GM10847 (cell line): ENCODE measurements around the gene CD248.

ENCODE experiments used
- POLR2A ChIP-seq: IDR thresholded peaks from 2 replicates; pipeline ENCODE4 v1.6.1; 2011; ENCODE audit not compliant: insufficient read length; ENCODE audit errors: extremely low read depth

Gene CD248

DNA sequence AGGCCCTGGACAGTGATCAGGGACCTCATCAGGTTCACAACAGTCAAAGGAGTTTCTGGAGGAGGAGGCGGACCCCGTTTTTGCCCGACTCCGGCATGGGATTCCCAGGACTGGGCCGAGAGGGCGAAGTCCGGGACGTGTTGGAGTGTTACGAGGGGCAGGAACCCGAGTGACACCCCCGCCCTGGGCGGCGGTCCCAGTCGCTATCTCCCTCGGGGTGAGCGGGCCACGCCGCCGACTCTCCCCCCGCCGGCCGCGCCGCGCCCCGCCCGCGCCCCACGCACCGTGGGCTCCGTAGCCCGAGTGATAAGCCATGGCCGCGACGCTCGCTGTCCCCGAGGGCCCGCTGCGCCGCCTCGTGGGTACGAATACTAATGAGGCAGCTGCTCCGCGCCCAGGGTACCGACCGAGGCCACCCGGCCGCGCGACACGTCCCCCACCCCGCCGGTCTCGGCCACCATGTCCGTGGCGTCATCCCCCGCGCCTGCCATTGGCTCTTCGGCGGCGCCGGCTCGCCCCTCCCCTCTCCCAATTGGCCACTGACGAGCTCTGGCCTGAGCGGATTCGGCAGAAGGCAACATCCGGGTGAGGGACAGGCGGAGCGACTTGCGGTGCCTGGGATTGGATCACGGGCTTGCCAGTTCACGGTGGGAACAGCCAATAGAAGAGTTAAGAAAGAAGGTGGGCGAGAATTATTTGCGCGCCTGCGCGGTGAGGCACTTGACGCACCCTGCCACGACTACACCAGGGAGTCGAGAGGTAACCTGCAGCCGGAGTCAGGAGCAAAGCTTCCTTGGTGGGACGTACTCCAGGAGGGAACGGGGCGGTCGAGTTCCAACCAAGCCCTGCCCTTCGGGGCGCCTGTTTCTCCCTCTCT, 27.9 kb downstream of the CD248 start, which contains the start of gene YIF1A:
Gene YIF1A (minus strand): TSS at position 473 of the 877 bp plus-strand sequence. CDS start 158 bp downstream, at position 315.
- TF ChIP-seq POLR2A: peak; percentile 77

DNA sequence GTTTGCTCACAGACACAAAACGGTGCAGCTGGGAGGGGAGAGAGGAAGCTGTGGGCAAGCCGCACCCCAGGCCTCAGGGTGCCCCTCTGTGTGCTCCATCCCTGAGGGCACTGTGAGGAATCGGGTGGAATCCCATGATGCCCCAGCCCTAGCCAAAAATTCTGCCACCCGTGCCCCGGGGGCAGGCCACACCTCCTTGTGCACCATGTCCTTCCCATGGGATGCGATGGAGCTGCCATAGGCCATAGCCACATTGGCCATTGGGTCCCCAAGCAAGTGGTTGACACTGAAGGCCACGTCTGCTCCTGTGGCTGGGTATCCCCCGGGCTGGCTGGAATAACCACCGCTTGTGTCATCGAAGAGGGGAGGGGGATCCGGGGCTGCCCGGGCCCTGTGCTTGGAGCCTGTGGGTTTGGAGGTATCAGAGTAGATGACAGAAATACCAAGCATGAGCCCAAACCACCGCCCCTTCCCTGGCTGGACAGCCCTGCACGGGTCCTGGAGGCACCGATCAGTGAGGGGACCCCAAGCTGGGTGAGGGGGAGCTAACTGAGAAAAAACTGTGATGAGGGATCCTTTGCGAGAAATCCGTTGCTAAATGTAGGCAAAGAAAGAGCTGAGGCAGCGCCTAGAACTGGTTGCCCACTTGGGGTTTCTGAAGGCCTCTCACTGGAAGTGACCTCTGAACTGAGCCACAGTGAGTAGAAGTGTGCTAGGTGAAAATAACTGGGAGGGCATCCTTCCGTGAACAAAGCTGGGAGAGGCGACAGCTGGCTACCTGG, 28.8 kb downstream of the CD248 start:
- no peak for TF ChIP-seq POLR2A

DNA sequence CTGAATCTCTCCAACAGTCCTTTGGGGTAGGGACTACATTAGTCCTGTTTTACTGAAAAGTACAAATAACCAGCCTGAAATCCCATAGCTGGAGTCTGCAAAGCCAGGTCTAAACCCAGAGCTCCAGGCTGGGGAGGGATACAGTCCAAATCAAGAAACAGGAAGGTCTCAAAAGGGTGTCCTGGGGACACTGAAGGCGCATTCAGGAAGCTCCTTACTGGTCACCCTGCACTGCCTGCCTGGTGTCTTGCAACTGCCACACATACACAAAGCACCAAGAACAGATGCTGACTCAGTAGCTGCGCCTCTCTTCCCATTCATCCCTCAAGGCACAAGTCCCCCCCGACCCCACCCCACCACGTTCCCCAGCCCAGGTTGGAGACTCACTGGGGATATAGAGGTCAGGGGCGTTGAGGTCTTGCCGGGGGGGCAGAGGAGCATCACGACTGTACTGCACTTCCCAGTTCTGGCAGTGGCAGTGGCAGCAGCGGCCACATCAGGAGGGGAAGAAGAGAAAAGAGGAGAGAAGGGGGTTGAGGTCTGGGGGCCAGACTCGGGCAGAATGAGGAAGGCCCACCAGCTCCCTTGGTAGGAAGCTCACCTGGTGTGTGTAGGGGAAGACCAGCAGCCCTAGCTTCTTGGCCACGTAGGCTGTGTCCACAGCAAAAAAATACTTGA, 29.5 kb downstream of the CD248 start:
- TF ChIP-seq POLR2A: no peak

DNA sequence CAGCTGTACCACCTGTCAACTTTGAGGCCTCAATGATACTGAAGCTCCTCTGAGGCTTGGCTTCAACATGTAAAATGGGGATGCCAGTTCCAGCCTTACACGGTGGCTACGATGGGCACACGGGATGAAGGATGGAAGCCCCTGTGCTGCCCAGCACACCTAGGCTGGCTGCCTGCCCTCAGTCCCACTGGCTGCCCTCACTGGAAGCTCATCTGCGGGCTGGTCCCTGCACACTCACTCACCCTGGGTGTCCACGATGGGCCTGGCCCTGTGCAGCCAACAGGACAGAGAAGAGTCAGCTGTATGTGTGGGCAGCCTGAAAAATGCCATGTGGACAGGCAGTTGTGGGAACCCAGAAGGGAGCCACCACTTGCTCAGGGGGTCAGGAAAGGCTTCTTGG, 30.1 kb downstream of the CD248 start:
- TF ChIP-seq POLR2A: no peak

DNA sequence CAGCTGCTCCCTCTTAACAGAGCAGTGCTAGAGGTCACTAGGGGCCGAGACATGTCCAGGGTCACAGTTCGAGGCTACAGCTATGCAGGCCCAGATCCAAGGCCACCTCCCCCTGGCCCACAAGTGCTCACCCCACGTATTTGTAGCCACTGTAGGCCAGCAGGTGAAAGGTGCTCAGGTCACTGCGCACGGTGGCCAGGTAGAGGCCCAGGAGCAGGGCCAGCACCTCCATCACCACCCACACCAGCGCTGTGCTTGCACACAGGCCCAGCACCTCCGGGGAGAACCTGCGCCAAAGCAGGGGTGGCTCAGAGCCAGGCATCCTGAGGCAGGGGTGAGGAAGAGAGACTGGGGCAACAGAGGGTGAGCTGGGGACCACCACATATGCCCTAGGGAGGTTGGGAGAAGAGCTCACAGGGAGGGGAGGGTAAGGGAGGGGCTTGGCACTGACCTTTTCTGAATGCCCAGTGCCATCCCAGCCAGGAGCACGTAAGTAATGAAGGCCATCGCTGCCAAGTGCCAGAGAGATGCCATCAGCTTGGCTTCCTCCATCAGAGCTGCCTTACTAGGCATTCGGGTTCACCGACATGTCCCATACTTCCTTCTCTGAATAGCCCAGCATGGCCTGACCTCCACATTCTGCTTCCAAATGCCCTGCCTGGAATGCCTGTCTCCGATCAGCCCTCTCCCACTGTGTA, 31.4 kb downstream of the CD248 start:
- TF ChIP-seq POLR2A: no peak

DNA sequence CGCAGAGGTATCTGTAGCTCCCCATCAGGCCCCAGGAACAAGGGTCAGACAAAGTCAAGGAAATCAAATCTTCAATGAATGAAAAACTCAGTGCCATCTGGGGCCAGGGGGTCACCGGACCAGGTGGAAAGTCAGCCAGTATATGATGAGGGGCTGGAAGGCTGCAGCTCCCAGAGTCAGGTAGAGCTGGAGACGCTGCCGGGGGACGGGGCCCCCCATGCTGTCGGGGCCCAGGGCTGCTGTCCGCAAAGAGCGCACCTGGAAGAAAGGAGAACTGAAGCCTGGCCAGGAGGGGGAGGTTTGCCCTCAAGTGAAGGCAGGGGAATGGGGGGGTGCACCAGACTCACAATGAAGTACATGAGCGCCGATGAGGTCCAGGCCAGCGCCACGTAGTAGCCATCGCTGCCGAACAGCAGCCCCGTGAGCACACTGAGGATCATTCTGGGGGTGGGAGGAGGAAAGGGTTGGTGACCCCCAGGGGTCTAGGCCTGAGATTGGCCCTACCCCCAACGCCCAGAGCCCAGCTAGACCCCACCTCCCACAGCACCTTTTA, 32.2 kb downstream of the CD248 start:
- TF ChIP-seq POLR2A: no peak

DNA sequence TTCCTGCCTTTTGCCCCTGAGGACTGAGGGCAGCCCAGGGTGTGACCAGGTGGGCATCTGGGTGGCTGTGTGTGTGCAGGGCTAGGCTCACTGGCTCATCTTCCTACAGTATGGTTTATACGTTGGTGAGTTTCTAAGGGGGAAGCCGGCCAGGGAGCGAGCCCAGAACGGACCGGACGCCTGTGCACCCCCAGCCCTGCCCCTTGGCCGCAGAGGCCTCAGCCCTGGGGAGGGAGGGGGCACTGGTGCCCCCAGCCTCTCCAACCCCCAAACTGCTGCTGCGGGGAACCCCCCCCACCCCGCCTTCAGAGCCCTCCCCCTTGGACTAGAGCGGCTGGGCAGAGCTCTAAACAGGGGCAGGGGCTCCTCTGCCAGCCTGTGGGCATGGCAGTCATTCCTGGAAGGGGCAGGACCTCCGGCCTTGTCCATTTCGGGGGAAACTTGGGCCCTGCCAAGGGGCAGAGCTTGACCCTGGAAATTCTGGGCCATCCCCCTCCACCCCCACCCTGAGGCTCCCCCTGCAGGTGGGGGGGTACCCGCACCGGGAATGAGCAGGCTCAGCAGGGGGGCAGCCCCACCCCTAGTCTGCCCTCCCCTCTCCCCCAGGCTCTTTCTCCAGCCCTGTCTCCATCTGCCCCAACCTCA, 33.3 kb downstream of the CD248 start:
- TF ChIP-seq POLR2A: no peak

DNA sequence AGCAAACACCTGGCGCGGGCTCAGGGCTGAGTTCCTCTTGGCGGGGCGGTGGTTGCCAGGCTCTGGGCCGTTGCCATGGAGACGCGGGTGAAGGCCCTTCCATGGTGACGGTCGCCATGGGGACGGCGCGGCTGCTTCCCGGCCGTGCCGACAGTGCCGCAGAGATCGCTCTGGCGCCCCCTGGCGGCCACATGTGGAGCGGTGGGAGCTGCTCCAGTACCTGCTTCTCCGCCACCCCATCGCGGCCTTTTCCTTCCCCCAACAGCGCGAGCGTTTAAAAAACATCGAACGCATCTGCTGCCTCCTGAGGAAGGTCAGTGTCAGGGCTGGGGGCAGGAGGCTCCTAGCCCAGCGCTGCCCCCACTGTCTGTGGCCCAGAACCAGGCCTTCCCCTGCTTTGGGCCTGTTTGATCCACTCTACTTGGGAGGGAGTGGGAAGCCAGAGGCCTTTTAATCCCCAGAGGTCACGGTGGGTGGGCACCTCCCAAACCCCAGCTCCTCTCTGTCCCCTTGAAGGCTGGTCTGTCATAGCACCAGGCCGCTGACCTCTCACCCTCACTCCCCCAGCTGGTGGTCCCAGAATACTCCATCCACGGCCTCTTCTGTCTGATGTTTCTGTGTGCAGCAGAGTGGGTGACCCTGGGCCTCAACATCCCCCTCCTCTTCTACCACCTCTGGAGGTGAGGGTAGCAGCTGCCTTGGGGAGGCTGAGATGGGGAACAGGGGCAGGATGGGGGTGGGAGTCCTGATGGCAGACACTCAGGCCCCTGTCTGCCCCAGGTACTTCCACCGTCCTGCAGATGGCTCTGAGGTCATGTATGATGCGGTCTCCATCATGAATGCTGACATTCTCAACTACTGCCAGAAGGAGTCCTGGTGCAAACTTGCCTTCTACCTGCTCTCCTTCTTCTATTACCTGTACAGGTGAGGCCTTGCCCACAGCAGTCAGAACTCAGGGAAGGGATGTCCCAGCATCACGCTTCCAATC, 34.1 kb downstream of the CD248 start:
- TF ChIP-seq POLR2A: peak; percentile 16

DNA sequence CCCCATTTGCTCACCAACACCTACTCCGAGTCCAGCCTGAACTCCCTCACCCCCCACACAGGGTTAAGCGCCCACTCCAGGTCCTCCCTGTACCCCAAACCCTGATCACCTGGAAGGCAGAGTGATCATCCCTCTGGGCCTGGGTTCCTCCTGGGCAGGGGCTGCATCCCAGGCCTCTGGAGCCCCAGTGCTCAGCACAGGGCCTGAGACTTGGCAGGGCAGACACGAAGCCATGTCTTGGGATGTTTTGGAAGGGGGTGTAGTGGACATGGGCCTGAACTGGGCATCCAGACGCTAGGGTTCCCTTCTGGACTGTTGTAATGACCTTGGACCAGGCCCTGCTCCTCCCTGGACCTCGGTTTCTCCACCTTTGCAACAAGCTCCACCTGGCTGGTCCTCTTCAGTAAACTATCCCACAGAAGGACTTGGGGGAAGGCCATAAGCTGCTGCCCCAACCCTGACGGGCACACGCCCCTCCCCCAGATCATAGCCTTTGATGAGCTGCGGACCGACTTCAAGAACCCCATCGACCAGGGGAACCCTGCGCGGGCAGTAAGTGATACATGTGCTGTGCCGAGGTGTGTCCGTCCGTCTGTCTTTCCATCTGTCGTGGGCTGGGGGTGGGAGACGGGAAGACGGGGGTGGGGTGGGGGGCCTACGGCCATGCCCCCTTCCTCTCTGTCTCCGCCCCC, 34.9 kb downstream of the CD248 start:
- no peak for TF ChIP-seq POLR2A

DNA sequence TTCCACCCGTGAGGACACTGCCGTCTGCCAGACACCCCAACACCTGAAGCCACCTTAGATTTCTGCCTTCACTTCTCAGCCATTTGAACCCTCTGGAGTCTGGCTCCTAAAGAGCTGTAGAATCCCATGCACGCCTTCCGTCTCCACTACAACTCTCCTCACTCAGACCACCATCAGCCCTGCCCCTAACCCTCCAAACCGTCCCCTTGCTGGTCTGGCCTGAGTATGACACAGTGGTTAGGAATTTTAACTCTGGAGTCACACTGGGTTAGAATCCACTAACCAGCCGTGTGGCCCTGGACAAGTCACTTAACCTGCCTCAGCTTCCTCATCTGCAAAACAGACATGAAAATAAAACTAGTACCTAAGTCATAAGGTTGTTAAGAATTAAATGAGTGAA, 35.8 kb downstream of the CD248 start:
- TF ChIP-seq POLR2A: no peak

DNA sequence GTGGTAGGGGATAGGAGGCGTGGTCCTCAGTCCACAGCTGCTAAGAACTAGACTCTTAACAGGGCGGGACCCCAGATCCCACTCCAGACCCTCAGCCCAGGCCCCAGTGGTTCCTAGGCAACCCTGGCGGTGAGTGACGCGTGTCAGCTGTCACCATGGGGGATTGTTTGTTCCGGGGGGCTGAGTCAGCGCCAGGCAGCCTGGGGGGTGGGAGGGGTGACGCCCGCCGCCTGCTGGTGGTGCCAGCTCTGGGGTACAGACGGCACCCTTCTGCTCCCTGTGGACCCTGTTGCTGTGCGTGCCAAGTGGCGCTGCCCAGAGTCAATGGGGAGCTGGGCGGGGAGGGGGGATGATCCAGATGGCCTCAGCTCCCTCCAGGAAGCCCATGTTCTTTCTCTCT, 36.4 kb downstream of the CD248 start:
- TF ChIP-seq POLR2A: no peak

DNA sequence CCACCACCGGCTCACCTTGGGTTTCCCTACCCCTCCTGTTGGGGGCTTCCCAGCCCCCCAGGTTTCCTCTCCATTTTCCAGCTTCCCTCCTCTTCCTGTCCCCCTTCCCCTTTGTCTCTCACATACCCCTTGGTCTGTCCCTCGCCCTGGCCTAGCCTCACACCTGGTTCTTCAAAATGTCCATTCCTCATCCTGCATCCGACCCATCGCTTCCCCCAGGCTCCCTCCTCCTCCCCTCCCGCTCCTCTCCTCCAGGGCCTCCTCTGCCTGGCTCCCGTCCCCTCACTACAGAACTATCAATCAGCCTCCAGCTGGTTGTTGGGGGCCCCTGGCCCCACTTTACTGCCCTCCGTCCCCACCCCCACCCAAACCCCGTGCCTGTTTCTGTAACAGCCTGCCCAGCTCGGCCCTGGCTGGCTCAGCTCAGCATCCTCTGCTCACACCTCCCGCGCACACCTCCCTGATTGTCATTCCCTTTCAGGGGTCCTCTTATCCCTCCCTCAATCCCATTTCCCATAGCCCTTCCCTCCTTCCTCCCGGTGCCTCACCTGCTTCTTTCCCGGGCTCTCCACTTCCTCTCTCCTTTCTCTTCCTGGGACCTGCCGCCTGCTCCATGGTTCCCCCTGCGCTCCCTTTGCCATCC, 37.6 kb downstream of the CD248 start:
- TF ChIP-seq POLR2A: no peak
